Lung (tissue), 12 donors: ENCODE data around the gene C1QTNF5. TPM values are rescaled to one million over a fixed set of nuclear protein-coding genes. Genes with fewer than 3 reads are reported as not detected.
A peak's percentile ranks its signal among the peaks of the same experiment; 100 is the strongest.

Experiments used
- ATAC-seq: fragments of 200-7000 bp; cut with Tn5 transposase; one replicate; pipeline ENCODE4 v1.9.1; 2020; ENCODE audit warnings: moderate number of reproducible peaks; ENCODE audit not compliant: insufficient read depth, low FRiP score
- DNase-seq, 3 donors: peaks; one replicate each; pipeline ENCODE4 v3.0.0-alpha.2; 2013 to 2017
- H3K27ac ChIP-seq, 2 donors: one replicate each; pipeline ENCODE4 v1.5.1; 2013; ENCODE audit warnings: mild to moderate bottlenecking in 2 of 2, moderate library complexity in 2 of 2, control low read depth in 1 of 2, inconsistent platforms in 1 of 2, low read depth in 1 of 2, low read length in 1 of 2
- H3K27me3 ChIP-seq, 3 donors: one replicate each; pipeline ENCODE4 v1.5.1; 2013; ENCODE audit warnings: low read length in 2 of 3; ENCODE audit not compliant: control insufficient read depth in 3 of 3, insufficient read depth in 3 of 3
- H3K36me3 ChIP-seq, 4 donors: one replicate each; pipeline ENCODE4 v1.5.1; 2013; ENCODE audit warnings: low read length in 4 of 4, mild to moderate bottlenecking in 1 of 4, moderate library complexity in 1 of 4; ENCODE audit not compliant: control insufficient read depth in 4 of 4, insufficient read depth in 4 of 4
- H3K4me1 ChIP-seq, 5 donors: one replicate each; pipeline ENCODE4 v1.5.1; 2013; ENCODE audit warnings: low read length in 5 of 5, mild to moderate bottlenecking in 2 of 5, moderate library complexity in 1 of 5; ENCODE audit not compliant: control insufficient read depth in 5 of 5, insufficient read depth in 5 of 5
- H3K4me3 ChIP-seq: one replicate; pipeline ENCODE4 v1.5.1; 2013; ENCODE audit warnings: mild to moderate bottlenecking, control low read depth, moderate library complexity
- H3K9ac ChIP-seq, 2 donors: one replicate each; pipeline ENCODE4 v1.5.1; 2013; ENCODE audit warnings: low read length in 2 of 2, control low read depth in 1 of 2; ENCODE audit not compliant: insufficient read depth in 1 of 2
- H3K9me3 ChIP-seq, 4 donors: one replicate each; pipeline ENCODE4 v1.5.1; 2013; ENCODE audit warnings: low read length in 3 of 4, mild to moderate bottlenecking in 1 of 4, moderate library complexity in 1 of 4; ENCODE audit not compliant: control insufficient read depth in 4 of 4, insufficient read depth in 3 of 4
- whole genome bisulfite sequencing, 2 donors: extraction: QIAGEN DNeasy Blood & Tissue Kit; methylation state at CpG; one replicate each; pipeline ENCODE4 v1.1.7; 2013; 5-methylcytosine and 5-hydroxymethylcytosine counted together
- polyA plus RNA-seq, 2 donors: library from polyadenylated mRNA; stranded (reverse); fragments of 200-250 nt; gene quantifications; one replicate each; pipeline ENCODE4 v1.2.1, GENCODE V29; 2013
- total RNA-seq, 2 donors: library from RNA; depleted of rRNA in 1 of 2; stranded (reverse); fragments of >200 nt in 1 of 2; gene quantifications; one replicate each; pipeline ENCODE4 v1.2.1, GENCODE V29; 2014 to 2021
- TF ChIP-seq, protein P1 (sequence below): IDR thresholded peaks from 2 replicates; pipeline ENCODE4 v1.5.1; 2012; ENCODE audit warnings: mild to moderate bottlenecking; ENCODE audit errors: control extremely low read depth, extremely low read depth
- donor health status: control.
- donor health status: control.
- donor health status: Bipolar disorder and iron deficiency.
- donor health status: healthy.
- donor health status: DM: yes; HTN: yes; CAD: no.

Gene C1QTNF5
- total and polyA plus RNA-seq, 4 donors, result 20.2 to 34.9 (median 28.3) TPM

DNA sequence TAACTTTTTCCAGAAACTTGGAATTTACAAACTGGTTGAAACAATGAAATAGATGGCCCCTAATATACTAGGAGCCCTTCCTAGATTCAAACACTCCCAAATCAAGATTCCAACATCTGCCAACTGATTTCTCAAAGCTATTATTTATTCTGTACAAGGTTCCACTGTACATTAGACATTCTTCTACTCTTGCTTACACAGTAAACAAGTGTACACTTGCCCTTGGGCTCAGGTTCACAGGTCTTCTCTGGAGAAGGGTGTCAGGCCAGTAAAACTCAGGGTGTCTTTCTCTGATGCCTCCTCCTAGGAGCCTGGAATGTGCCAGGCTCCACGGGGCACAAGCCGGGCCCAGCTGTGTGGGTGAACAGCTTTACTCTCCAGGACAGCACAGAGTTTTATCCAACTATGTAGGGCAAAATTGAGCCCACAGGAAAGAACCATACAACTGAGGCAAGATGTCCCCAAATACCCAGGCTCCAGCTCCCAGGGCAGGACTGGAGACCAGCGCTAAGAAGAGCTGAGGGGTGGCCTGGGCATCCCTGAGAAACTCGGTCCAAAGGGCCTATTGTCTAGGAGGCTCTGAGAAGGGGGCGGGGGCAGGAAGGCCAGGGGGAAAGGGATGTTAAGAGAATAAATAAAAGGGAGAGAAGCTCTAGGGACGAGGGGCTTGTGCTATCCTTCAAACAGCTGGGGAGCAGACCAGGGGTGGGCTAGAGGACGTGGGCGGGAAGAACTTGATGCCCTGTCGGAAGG lies 14.6 kb upstream of the C1QTNF5 start:
- no peaks in the 10 kb centered on the region for H3K27me3 ChIP-seq
- TF ChIP-seq, protein P1, sequence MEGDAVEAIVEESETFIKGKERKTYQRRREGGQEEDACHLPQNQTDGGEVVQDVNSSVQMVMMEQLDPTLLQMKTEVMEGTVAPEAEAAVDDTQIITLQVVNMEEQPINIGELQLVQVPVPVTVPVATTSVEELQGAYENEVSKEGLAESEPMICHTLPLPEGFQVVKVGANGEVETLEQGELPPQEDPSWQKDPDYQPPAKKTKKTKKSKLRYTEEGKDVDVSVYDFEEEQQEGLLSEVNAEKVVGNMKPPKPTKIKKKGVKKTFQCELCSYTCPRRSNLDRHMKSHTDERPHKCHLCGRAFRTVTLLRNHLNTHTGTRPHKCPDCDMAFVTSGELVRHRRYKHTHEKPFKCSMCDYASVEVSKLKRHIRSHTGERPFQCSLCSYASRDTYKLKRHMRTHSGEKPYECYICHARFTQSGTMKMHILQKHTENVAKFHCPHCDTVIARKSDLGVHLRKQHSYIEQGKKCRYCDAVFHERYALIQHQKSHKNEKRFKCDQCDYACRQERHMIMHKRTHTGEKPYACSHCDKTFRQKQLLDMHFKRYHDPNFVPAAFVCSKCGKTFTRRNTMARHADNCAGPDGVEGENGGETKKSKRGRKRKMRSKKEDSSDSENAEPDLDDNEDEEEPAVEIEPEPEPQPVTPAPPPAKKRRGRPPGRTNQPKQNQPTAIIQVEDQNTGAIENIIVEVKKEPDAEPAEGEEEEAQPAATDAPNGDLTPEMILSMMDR, result no peak
- H3K36me3 ChIP-seq, result no peaks in the 10 kb centered on the region
- DNase-seq, result no peak
- no peak overlapping the region for H3K9ac ChIP-seq
- no peak overlapping the region for H3K4me3 ChIP-seq
- ATAC-seq, result no peak
- H3K9me3 ChIP-seq, result no peaks in the 10 kb centered on the region
- H3K27ac ChIP-seq, result peak overlapping the region in 1 of 2 donors; percentile 39
- 67 to 80% methylated on average over 9 of the region's 9 CpGs for WGBS, 2 donors
- peaks cover 0 to 9% (median 3%) of the 10 kb centered on the region in 5 donors for H3K4me1 ChIP-seq

DNA sequence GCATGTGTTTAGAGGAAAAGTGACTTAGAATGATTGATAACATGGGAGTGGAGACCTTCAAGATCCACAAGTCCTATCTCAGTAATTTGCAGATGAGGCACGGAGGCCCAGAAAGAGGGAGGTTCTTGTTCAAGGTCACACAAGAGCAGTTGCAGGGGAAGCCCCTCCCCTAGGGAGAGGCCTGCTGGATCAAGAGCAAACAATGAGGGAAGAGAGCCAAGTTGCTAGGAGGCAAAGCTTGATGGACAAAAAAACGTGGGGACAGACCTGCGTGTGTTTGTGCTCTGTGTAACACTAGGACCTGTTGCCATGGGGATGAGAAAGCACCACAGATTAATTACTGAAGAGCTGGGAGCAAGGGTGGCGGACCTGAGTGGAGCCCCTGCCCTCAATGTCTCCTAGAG lies 12.2 kb upstream of the C1QTNF5 start:
- Histone ChIP-seq H3K27ac (peak overlapping the region in 1 of 2 donors; percentile 73), H3K4me1 (peaks cover 0 to 9% (median 3%) of the 10 kb centered on the region in 5 donors), H3K4me3 (no peak overlapping the region), H3K27me3 (no peaks in the 10 kb centered on the region), H3K9ac (no peak overlapping the region), H3K36me3 (no peaks in the 10 kb centered on the region), H3K9me3 (no peaks in the 10 kb centered on the region)
- ATAC-seq (no peak), DNase-seq (peak; percentile 75 to 89 (median 82))
- TF ChIP-seq, protein P1, result no peak
- 43 to 66% methylated on average over 4 of the region's 4 CpGs for WGBS, 2 donors

DNA sequence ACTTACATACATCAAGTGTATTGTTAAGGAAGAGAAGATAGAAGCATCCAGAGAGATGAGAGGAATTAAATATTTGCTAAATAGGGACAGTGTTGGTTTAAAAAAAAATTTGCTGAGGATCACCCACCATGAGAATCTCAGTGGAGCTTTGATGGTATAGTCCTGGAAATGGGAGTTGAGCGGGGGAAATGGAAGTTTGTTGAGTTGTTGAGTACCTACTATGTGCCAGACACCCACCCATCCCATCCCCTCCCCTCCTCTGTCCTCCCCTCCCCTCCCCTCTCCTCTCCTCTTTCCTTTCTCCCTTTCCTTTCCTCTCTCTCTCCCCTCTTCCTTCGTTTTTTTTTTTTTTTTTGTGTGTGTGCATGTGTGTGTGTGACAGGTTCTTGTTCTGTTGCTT lies 10.5 kb upstream of the C1QTNF5 start:
- Histone ChIP-seq H3K4me3 (no peak overlapping the region), H3K27ac (no peak overlapping the region), H3K4me1 (peaks cover 0 to 5% (median 3%) of the 10 kb centered on the region in 5 donors), H3K36me3 (no peaks in the 10 kb centered on the region), H3K9me3 (no peaks in the 10 kb centered on the region), H3K9ac (no peak overlapping the region), H3K27me3 (peaks cover 0 to 6% (median 0%) of the 10 kb centered on the region in 3 donors)
- no peak for ATAC-seq
- TF ChIP-seq, protein P1, result no peak
- 63 to 88% methylated on average over 1 to 2 of the region's 2 CpGs for WGBS, 2 donors
- DNase-seq, result no peak
